ENCODE results near the gene ARPP21. TPM values are rescaled to one million over a fixed set of nuclear protein-coding genes. Genes with fewer than 3 reads are reported as not detected.
A peak's percentile ranks its signal among the peaks of the same experiment; 100 is the strongest.

ARPP21 gene
- total and polyA plus RNA-seq, 9 donors = 116 to 225 (median 155) TPM

DNA sequence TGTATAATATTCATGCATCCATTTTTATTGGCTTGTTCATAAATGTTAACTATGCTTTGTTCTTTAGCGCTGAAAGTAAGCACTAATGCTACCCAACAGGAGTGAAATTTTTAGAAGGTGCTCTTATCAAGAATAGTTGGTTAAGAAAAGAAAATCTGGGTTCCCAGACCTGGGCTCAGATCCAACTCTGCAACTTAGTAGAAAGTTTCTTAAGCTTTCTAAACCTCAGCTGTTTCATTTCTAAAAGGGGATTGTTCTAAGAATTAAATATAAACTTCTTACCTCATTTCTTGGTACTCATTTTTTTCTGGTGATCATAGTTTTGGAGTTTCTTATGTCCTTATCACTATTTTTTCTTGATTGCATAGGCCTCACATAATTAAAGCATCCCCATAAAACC, 12.1 kb downstream of the ARPP21 start:
- no peak for DNase-seq
- Histone ChIP-seq H3K9me3 (replicated peaks; ENCODE audit: control insufficient read depth, low read depth, low read length) (no peaks in the 10 kb centered on the region), H3K36me3 (ENCODE audit: control insufficient read depth, insufficient read depth, low read length) (no peaks in the 10 kb centered on the region), H3K27ac (ENCODE audit: low read length) (no peak overlapping the region), H3K4me1 (ENCODE audit: control insufficient read depth, insufficient read depth, low read length) (peaks cover 3% of the 10 kb centered on the region), H3K27me3 (ENCODE audit: control insufficient read depth, insufficient read depth, low read length) (no peaks in the 10 kb centered on the region), H3K4me3 (ENCODE audit: low read length) (no peak overlapping the region)
- WGBS (ENCODE audit: insufficient coverage) = no CpG with 5 or more reads among the region's 1 CpG

DNA sequence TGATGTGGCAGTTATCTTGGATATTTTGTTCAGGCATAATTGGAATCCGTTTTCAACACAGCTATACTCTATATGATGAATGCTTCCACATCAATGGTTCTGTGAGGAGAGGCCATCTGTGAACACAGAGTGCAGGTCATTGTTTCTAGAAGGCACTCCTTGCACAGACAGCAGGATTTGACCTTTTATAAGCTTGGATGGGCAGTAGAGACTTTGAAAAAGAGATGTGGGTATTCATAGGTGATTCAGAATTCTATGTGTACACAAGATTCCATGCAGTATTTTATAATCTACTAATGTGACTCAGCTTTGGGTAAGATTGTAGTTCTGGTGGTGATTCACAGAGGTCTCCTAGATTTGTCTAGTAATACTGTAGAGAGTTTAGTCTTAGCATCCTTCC, 12.5 kb downstream of the ARPP21 start:
- no peak for DNase-seq
- H3K4me3 ChIP-seq (ENCODE audit: low read length) = no peak overlapping the region
- H3K9me3 ChIP-seq (replicated peaks; ENCODE audit: control insufficient read depth, low read depth, low read length) = no peaks in the 10 kb centered on the region
- H3K27me3 ChIP-seq (ENCODE audit: control insufficient read depth, insufficient read depth, low read length) = no peaks in the 10 kb centered on the region
- H3K27ac ChIP-seq (ENCODE audit: low read length) = no peak overlapping the region
- peaks cover 3% of the 10 kb centered on the region for H3K4me1 ChIP-seq (ENCODE audit: control insufficient read depth, insufficient read depth, low read length)
- WGBS (ENCODE audit: insufficient coverage) = no CpG with 5 or more reads among the region's 1 CpG
- H3K36me3 ChIP-seq (ENCODE audit: control insufficient read depth, insufficient read depth, low read length) = no peaks in the 10 kb centered on the region

DNA sequence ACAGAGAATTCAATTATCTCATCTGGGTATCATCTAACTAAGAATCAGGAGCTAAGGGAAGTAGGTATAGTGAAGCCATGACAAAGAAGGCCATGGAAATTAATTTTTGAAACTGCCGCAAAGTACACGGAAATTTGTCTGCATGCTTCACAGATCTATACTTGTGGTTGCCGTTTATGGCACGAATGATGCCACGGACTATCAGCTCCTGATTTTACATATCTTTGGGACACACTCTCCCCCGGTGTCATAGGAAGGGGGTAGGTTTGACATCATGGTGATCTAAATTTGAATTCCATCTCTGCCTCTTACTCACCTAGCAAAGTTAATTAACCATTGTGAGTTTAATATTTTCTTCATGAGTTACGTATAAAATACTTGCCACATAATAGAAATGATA, 14.0 kb downstream of the ARPP21 start:
- 100% methylated on average over 2 of the region's 7 CpGs for WGBS (ENCODE audit: insufficient coverage)
- DNase-seq = no peak
- H3K4me1 ChIP-seq (ENCODE audit: control insufficient read depth, insufficient read depth, low read length) = peaks cover 2% of the 10 kb centered on the region
- no peaks in the 10 kb centered on the region for H3K9me3 ChIP-seq (replicated peaks; ENCODE audit: control insufficient read depth, low read depth, low read length)
- no peaks in the 10 kb centered on the region for H3K27me3 ChIP-seq (ENCODE audit: control insufficient read depth, insufficient read depth, low read length)
- H3K4me3 ChIP-seq (ENCODE audit: low read length) = no peak overlapping the region
- no peaks in the 10 kb centered on the region for H3K36me3 ChIP-seq (ENCODE audit: control insufficient read depth, insufficient read depth, low read length)
- no peak overlapping the region for H3K27ac ChIP-seq (ENCODE audit: low read length)

DNA sequence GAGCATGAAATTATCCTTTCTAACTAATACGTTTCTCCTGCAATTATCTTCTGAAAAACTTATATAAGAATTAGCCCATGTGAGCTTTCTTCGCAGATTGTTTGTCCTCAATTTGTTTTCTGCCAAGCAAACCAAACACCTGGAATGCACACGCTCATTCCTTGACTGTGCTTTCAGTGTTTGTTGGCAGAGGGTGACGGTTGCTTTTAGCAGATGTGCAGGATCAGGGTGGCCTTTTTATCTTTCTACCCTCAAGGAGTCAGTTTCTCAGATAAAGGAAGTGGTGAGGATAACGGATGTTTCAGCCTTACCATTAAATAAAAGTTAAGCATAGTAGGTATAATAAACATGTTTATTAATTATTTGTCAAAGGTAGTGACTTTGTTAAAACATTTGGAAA, 15.2 kb downstream of the ARPP21 start:
- DNase-seq = no peak
- WGBS (ENCODE audit: insufficient coverage) = no CpG with 5 or more reads among the region's 5 CpGs

DNA sequence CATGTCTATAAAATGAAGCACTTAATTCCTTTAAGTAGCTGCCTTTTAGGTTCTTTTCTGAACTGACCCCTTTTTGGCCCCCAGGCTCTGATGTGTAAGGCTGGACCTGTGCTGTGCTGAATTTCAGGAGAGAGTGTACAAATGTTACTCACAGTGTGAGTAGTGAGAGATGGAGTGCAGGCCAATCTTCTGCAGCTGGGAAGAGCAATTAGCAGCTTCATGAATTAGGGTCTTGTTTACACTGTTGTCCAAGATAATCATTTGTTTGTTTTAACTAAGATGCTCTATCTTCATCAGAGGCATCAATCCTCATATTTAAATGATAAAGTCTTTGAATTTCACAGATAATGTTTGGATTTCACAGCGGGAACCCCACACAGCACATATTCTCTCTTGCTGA, 19.4 kb downstream of the ARPP21 start:
- Histone ChIP-seq H3K36me3 (ENCODE audit: control insufficient read depth, insufficient read depth, low read length) (no peaks in the 10 kb centered on the region), H3K9me3 (replicated peaks; ENCODE audit: control insufficient read depth, low read depth, low read length) (no peaks in the 10 kb centered on the region), H3K4me1 (ENCODE audit: control insufficient read depth, insufficient read depth, low read length) (peaks cover 4% of the 10 kb centered on the region), H3K27ac (ENCODE audit: low read length) (no peak overlapping the region), H3K27me3 (ENCODE audit: control insufficient read depth, insufficient read depth, low read length) (no peaks in the 10 kb centered on the region), H3K4me3 (ENCODE audit: low read length) (no peak overlapping the region)
- no CpG with 5 or more reads among the region's 1 CpG for WGBS (ENCODE audit: insufficient coverage)
- no peak for DNase-seq

More for the DNA sequence above, 15.2 kb downstream of the ARPP21 start:
- H3K4me1 ChIP-seq (ENCODE audit: control insufficient read depth, insufficient read depth, low read length) = no peaks in the 10 kb centered on the region
- no peaks in the 10 kb centered on the region for H3K9me3 ChIP-seq (replicated peaks; ENCODE audit: control insufficient read depth, low read depth, low read length)
- no peak overlapping the region for H3K27ac ChIP-seq (ENCODE audit: low read length)
- H3K27me3 ChIP-seq (ENCODE audit: control insufficient read depth, insufficient read depth, low read length) = no peaks in the 10 kb centered on the region
- no peak overlapping the region for H3K4me3 ChIP-seq (ENCODE audit: low read length)
- no peaks in the 10 kb centered on the region for H3K36me3 ChIP-seq (ENCODE audit: control insufficient read depth, insufficient read depth, low read length)

DNA sequence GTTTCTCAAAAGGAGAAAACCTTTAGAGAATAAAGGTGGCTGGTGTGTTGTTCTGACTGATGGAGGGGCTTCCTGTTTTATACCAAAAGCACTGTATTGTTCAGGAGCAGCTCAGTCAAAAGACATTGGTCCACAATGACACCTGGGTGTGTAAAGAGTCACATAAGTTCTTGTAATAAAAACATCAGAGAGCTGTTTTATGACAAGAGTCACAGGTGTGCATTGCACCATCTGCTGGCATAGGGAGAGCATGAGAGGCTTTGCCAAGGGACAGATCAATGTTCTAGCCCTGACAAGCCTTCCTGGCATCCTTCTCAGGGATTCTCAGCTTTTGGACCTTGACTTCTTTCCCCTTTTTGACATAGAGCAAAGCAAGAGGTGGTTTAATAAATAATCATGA, 20.4 kb downstream of the ARPP21 start:
- Histone ChIP-seq H3K9me3 (replicated peaks; ENCODE audit: control insufficient read depth, low read depth, low read length) (no peaks in the 10 kb centered on the region), H3K4me1 (ENCODE audit: control insufficient read depth, insufficient read depth, low read length) (peaks cover 10% of the 10 kb centered on the region), H3K36me3 (ENCODE audit: control insufficient read depth, insufficient read depth, low read length) (no peaks in the 10 kb centered on the region), H3K27me3 (ENCODE audit: control insufficient read depth, insufficient read depth, low read length) (no peaks in the 10 kb centered on the region), H3K27ac (ENCODE audit: low read length) (no peak overlapping the region), H3K4me3 (ENCODE audit: low read length) (no peak overlapping the region)
- DNase-seq = peak; percentile 25

DNA sequence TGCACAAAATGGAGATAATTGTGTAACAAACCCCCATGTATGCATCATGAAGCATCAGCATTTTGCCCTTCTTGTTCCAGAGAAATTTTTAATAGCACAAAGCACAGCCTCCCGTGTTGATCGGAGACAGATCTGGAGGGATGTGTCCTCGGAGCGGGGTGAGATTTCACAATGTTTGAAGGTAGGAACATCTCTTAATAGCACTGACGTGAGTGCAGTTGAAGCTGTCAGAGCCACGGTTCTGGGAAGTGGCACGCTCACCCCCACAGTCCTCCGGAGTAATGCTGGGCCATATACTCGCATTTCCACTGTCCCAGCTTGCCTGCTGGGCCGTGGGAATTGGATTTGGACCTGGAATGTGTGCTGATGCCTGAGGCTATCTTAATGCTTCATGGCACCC, 24.1 kb downstream of the ARPP21 start:
- Histone ChIP-seq H3K27me3 (ENCODE audit: control insufficient read depth, insufficient read depth, low read length) (no peaks in the 10 kb centered on the region), H3K4me1 (ENCODE audit: control insufficient read depth, insufficient read depth, low read length) (peaks cover 11% of the 10 kb centered on the region), H3K9me3 (replicated peaks; ENCODE audit: control insufficient read depth, low read depth, low read length) (no peaks in the 10 kb centered on the region), H3K36me3 (ENCODE audit: control insufficient read depth, insufficient read depth, low read length) (no peaks in the 10 kb centered on the region), H3K27ac (ENCODE audit: low read length) (peak overlapping the region; percentile 88), H3K4me3 (ENCODE audit: low read length) (no peak overlapping the region)
- 82% methylated on average over 6 of the region's 10 CpGs for WGBS (ENCODE audit: insufficient coverage)
- DNase-seq = peak; percentile 48

DNA sequence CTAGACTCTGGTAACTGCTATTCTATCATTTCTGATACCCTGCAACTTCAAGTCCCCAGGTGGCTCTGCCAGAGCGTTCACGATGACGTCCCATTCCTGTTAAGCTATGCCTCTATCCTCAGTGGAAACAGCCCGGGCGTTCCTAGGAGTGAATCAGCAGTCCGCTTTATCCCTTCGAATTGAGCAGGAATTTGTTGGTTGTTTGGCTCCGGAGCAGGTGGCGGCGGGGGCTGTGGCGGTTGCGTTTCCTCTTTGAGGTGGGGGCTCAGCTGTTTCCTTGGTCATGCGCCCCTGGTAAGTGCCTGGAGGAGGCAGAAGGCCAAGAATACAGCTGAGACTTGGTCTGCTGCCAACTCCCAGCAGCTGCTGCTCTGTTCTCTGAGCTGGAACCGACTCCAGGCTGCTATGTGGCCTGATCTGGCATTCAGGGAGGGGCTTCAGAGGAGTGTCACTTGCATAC, 25.2 kb downstream of the ARPP21 start:
- H3K4me3 ChIP-seq (ENCODE audit: low read length) = no peak overlapping the region
- no peaks in the 10 kb centered on the region for H3K27me3 ChIP-seq (ENCODE audit: control insufficient read depth, insufficient read depth, low read length)
- no peaks in the 10 kb centered on the region for H3K9me3 ChIP-seq (replicated peaks; ENCODE audit: control insufficient read depth, low read depth, low read length)
- no peaks in the 10 kb centered on the region for H3K36me3 ChIP-seq (ENCODE audit: control insufficient read depth, insufficient read depth, low read length)
- peaks cover 11% of the 10 kb centered on the region for H3K4me1 ChIP-seq (ENCODE audit: control insufficient read depth, insufficient read depth, low read length)
- DNase-seq = peak; percentile 94
- peak overlapping the region; percentile 88 for H3K27ac ChIP-seq (ENCODE audit: low read length)
- 4% methylated on average over 14 of the region's 14 CpGs for WGBS (ENCODE audit: insufficient coverage)

DNA sequence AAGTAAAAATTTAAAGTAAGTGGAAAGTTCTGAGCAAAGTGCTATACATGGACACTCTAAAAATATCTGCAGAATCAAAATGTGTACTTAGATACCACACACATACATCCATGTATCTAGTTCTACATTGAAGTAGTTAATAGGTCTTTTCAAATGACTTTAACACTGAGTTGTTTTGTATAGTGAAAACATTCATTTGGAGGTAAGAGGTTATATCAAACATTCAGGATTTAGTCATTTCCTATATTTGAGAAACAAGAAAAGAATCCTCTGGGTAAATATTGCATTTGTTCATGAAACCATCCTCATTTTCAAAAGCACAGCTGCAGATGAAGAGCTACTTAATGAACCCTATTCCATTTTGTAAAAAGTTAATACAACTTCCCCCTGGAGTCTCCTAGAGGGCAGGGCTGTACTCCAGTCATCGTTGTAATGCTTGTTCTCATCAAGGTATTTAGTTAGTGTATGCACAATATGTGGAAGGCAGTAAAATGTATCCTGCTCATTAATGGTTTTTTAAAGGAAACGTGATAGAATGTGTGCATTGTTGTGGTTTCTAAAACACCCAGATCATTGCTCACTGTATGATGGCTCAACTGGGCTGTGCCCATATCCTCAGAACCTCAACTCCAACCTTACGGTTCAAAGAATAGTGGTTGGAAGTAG, 26.2 kb downstream of the ARPP21 start:
- peak overlapping the region; percentile 88 for H3K27ac ChIP-seq (ENCODE audit: low read length)
- 80% methylated on average over 1 of the region's 3 CpGs for WGBS (ENCODE audit: insufficient coverage)
- H3K27me3 ChIP-seq (ENCODE audit: control insufficient read depth, insufficient read depth, low read length) = no peaks in the 10 kb centered on the region
- H3K4me1 ChIP-seq (ENCODE audit: control insufficient read depth, insufficient read depth, low read length) = peaks cover 11% of the 10 kb centered on the region
- DNase-seq = no peak
- H3K9me3 ChIP-seq (replicated peaks; ENCODE audit: control insufficient read depth, low read depth, low read length) = no peaks in the 10 kb centered on the region
- no peak overlapping the region for H3K4me3 ChIP-seq (ENCODE audit: low read length)
- no peaks in the 10 kb centered on the region for H3K36me3 ChIP-seq (ENCODE audit: control insufficient read depth, insufficient read depth, low read length)

DNA sequence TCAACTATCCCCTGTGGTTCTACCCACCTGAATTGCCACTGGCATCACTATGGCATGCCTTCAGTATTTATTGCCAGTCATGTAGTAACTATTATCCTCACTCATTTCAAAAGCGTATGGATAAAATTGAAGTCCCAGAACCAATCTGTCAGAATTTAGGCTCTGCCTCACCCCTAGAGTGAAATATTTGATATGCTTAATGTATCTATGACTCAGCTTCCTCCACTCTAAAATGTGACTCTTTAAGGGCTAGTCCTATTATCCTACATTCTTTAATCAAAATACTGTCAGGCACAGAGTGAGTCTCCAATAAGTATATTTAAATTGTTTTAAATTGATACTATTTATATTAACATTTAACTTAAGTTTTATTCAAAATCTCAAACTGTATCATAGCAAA, 27.6 kb downstream of the ARPP21 start:
- peaks cover 11% of the 10 kb centered on the region for H3K4me1 ChIP-seq (ENCODE audit: control insufficient read depth, insufficient read depth, low read length)
- no peaks in the 10 kb centered on the region for H3K9me3 ChIP-seq (replicated peaks; ENCODE audit: control insufficient read depth, low read depth, low read length)
- WGBS (ENCODE audit: insufficient coverage) = no CpG with 5 or more reads among the region's 1 CpG
- peak overlapping the region; percentile 15 for H3K27ac ChIP-seq (ENCODE audit: low read length)
- H3K27me3 ChIP-seq (ENCODE audit: control insufficient read depth, insufficient read depth, low read length) = no peaks in the 10 kb centered on the region
- H3K36me3 ChIP-seq (ENCODE audit: control insufficient read depth, insufficient read depth, low read length) = no peaks in the 10 kb centered on the region
- DNase-seq = no peak
- H3K4me3 ChIP-seq (ENCODE audit: low read length) = no peak overlapping the region
